Keratinocyte (primary cell): ENCODE data around the gene ROBO4. TPM values are rescaled to one million over a fixed set of nuclear protein-coding genes. Genes with fewer than 3 reads are reported as not detected.

Experiments
- DNase-seq: peaks from one replicate; pipeline ENCODE4 v3.0.0-alpha.2; 2011; ENCODE audit warnings: low read depth, missing footprints, low spot score
- FAIRE-seq: peaks from 2 replicates; lab custom pipeline; 2011; peaks lifted over from hg19 to GRCh38; lab: Jason Lieb, UNC
- H2AFZ ChIP-seq: 2 replicates; pipeline ENCODE4 v1.6.0; 2012; ENCODE audit warnings: low read length, control low read depth, inconsistent platforms; ENCODE audit not compliant: control insufficient read depth
- H3K27ac ChIP-seq: 2 replicates; pipeline ENCODE4 v1.5.1; 2011; ENCODE audit warnings: low read length; ENCODE audit not compliant: control insufficient read depth, insufficient read depth
- H3K27me3 ChIP-seq: 3 replicates; pipeline ENCODE4 v1.6.0; 2011; ENCODE audit warnings: low read length; ENCODE audit not compliant: control insufficient read depth, insufficient read depth; ENCODE audit errors: extremely low read depth
- H3K36me3 ChIP-seq, 2 experiments: 2 replicates in 1 of 2; 3 replicates in 1 of 2; pipeline ENCODE4 v1.5.1; 2011; ENCODE audit warnings: low read length in 2 of 2, mild to moderate bottlenecking in 1 of 2; ENCODE audit not compliant: control insufficient read depth in 2 of 2, insufficient read depth in 2 of 2; ENCODE audit errors: extremely low read depth in 1 of 2
- H3K4me1 ChIP-seq: 3 replicates; pipeline ENCODE4 v1.5.1; 2011; ENCODE audit warnings: low read length; ENCODE audit not compliant: control insufficient read depth, insufficient read depth; ENCODE audit errors: extremely low read depth
- H3K4me2 ChIP-seq: 3 replicates; pipeline ENCODE4 v1.6.0; 2011; ENCODE audit warnings: low read depth, low read length; ENCODE audit not compliant: control insufficient read depth, insufficient read depth; ENCODE audit errors: extremely low read depth
- H3K4me3 ChIP-seq, 3 experiments: fragments of 200-600 bp in 1 of 3; sonication (generic) in 1 of 3; 2 replicates in 2 of 3; 3 replicates in 1 of 3; pipeline ENCODE4 v1.5.1; 2011 to 2016; ENCODE audit warnings: low read length in 3 of 3, mild to moderate bottlenecking in 3 of 3, control low read depth in 2 of 3, inconsistent platforms in 1 of 3, low read depth in 1 of 3, mixed read lengths in 1 of 3, mixed run types in 1 of 3, moderate library complexity in 1 of 3; ENCODE audit not compliant: control insufficient read depth in 2 of 3, insufficient read depth in 2 of 3; ENCODE audit errors: extremely low read depth in 1 of 3
- H3K79me2 ChIP-seq: 2 replicates; pipeline ENCODE4 v1.6.0; 2012; ENCODE audit warnings: low read length; ENCODE audit not compliant: control insufficient read depth, insufficient read depth
- H3K9ac ChIP-seq: 3 replicates; pipeline ENCODE4 v1.6.0; 2011; ENCODE audit warnings: low read length; ENCODE audit not compliant: control insufficient read depth, insufficient read depth; ENCODE audit errors: extremely low read depth
- H3K9me1 ChIP-seq: 3 replicates; pipeline ENCODE4 v1.6.0; 2011; ENCODE audit warnings: low read length; ENCODE audit not compliant: control insufficient read depth, insufficient read depth; ENCODE audit errors: extremely low read depth
- H3K9me3 ChIP-seq: 2 replicates; pipeline ENCODE4 v1.5.1; 2012; ENCODE audit warnings: low read depth, low read length; ENCODE audit not compliant: control insufficient read depth
- H4K20me1 ChIP-seq: 3 replicates; pipeline ENCODE4 v1.6.0; 2011; ENCODE audit warnings: low read length; ENCODE audit not compliant: control insufficient read depth, insufficient read depth; ENCODE audit errors: extremely low read depth
- EZH2 ChIP-seq: IDR thresholded peaks from one replicate; pipeline ENCODE4 v1.6.1; 2012; ENCODE audit warnings: inconsistent platforms, mild to moderate bottlenecking, low read length, moderate library complexity
- dilution Hi-C: fragments of 300-500 bp; cut with MboI; formaldehyde crosslinking; loops from one replicate; pipeline ENCODE4 v1.7.0; 2020; ENCODE audit warnings: low sequenced_read_pairs; ENCODE audit not compliant: extremely low pct_ligation_motif_present
- polyA plus RNA-seq, 5 experiments: library from polyadenylated mRNA; depleted of rRNA in 3 of 5; stranded (reverse) in 3 of 5; stranded (forward) in 1 of 5; unstranded in 1 of 5; fragments of >200 nt; gene quantifications; 1 replicate in 1 of 5; 2 replicates in 3 of 5; 3 replicates in 1 of 5; pipeline versions ENCODE4 v1.2.1 to v1.2.3, GENCODE V29; 2011 to 2012; ENCODE audit warnings: missing spikeins in 2 of 5, low read depth in 1 of 5, low replicate concordance in 1 of 5
- TF ChIP-seq, protein P1 (sequence below), 3 experiments: IDR thresholded peaks in 1 of 3; conservative IDR thresholded peaks in 1 of 3; optimal IDR thresholded peaks in 1 of 3; 2 replicates in 2 of 3; 3 replicates in 1 of 3; pipeline versions ENCODE3 to v1.5.1; 2011; ENCODE audit warnings: low read length in 3 of 3, mild to moderate bottlenecking in 3 of 3, moderate library complexity in 2 of 3, control low read depth in 1 of 3, inconsistent platforms in 1 of 3; ENCODE audit not compliant: insufficient read depth in 2 of 3; ENCODE audit errors: extremely low read depth in 1 of 3

ROBO4 gene
- polyA plus RNA-seq, 1 donor (not counting 4 experiments of a cell fraction or from before 2014, with no cell fraction given) = 0.94 TPM

GRCh38 chr11:124920356-124920755 lies 22.7 kb upstream of the ROBO4 start:
- no peaks in the 10 kb centered on the region for H3K4me1 ChIP-seq
- H3K79me2 ChIP-seq = no peaks in the 10 kb centered on the region
- no peaks in the 10 kb centered on the region for H4K20me1 ChIP-seq
- H3K36me3 ChIP-seq = no peaks in the 10 kb centered on the region
- FAIRE-seq (no peak), DNase-seq (no peak)
- peak overlapping the region; percentile 64 for H3K4me2 ChIP-seq
- dilution Hi-C loops = no loop called here
- no peaks in the 10 kb centered on the region for H3K9me1 ChIP-seq
- H3K4me3 ChIP-seq = no peak overlapping the region
- no peaks in the 10 kb centered on the region for H3K9me3 ChIP-seq
- H3K27ac ChIP-seq = no peak overlapping the region
- no peak overlapping the region for H2AFZ ChIP-seq
- no peak overlapping the region for H3K9ac ChIP-seq
- TF ChIP-seq, protein P1, sequence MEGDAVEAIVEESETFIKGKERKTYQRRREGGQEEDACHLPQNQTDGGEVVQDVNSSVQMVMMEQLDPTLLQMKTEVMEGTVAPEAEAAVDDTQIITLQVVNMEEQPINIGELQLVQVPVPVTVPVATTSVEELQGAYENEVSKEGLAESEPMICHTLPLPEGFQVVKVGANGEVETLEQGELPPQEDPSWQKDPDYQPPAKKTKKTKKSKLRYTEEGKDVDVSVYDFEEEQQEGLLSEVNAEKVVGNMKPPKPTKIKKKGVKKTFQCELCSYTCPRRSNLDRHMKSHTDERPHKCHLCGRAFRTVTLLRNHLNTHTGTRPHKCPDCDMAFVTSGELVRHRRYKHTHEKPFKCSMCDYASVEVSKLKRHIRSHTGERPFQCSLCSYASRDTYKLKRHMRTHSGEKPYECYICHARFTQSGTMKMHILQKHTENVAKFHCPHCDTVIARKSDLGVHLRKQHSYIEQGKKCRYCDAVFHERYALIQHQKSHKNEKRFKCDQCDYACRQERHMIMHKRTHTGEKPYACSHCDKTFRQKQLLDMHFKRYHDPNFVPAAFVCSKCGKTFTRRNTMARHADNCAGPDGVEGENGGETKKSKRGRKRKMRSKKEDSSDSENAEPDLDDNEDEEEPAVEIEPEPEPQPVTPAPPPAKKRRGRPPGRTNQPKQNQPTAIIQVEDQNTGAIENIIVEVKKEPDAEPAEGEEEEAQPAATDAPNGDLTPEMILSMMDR (optimal IDR thresholded peaks at IDR 0.05 in 1 of 3, IDR thresholded peaks at IDR 0.05 in 1 of 3, conservative IDR thresholded peaks at IDR 0.05 in 1 of 3; ENCODE audit: extremely low read depth in 1 of 3, insufficient read depth in 2 of 3, low read length in 3 of 3) = no peak
- no peak for TF ChIP-seq EZH2
- peaks cover 16% of the 10 kb centered on the region for H3K27me3 ChIP-seq

DNA sequence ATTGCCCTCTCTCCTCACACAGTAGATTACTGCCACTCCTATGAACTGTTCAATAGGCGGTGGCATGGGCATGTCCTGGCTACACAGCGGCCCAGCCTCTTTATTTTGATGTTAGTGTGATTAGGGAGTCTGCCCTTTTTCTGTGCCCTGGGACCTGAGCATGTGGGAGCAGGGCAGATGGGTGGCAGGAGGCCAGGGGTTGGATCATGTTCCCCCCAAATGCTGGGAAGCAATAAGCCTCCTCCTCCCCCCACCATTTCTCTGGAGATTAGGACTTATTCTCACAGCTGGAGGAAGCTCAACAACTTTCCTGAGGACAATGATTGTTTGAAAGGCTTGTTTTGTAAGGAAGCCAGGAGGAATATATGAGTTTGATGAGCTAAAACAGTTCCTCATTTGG lies 22.2 kb upstream of the ROBO4 start:
- H3K4me3 ChIP-seq = no peak overlapping the region
- TF ChIP-seq, protein P1 (optimal IDR thresholded peaks at IDR 0.05 in 1 of 3, IDR thresholded peaks at IDR 0.05 in 1 of 3, conservative IDR thresholded peaks at IDR 0.05 in 1 of 3; ENCODE audit: extremely low read depth in 1 of 3, insufficient read depth in 2 of 3, low read length in 3 of 3) = no peak
- TF ChIP-seq EZH2 = no peak
- no peak overlapping the region for H3K4me2 ChIP-seq
- dilution Hi-C loops = no loop called here
- DNase-seq (no peak), FAIRE-seq (no peak)
- H3K9me3 ChIP-seq = no peaks in the 10 kb centered on the region
- no peak overlapping the region for H2AFZ ChIP-seq
- no peaks in the 10 kb centered on the region for H3K4me1 ChIP-seq
- peaks cover 16% of the 10 kb centered on the region for H3K27me3 ChIP-seq
- H4K20me1 ChIP-seq = no peaks in the 10 kb centered on the region
- no peaks in the 10 kb centered on the region for H3K9me1 ChIP-seq
- H3K9ac ChIP-seq = no peak overlapping the region
- no peaks in the 10 kb centered on the region for H3K36me3 ChIP-seq
- no peaks in the 10 kb centered on the region for H3K79me2 ChIP-seq
- no peak overlapping the region for H3K27ac ChIP-seq
